DMS114 treated with DMSO at 0.1 percent for 48 hours (cell line): ENCODE measurements around the gene RNFT2.

Experiments
- DNase-seq: peaks from one replicate; lab custom pipeline; 2025; ENCODE audit not compliant: unreplicated experiment; lab: John Stamatoyannopoulos, UW

The RNFT2 gene, protein sequence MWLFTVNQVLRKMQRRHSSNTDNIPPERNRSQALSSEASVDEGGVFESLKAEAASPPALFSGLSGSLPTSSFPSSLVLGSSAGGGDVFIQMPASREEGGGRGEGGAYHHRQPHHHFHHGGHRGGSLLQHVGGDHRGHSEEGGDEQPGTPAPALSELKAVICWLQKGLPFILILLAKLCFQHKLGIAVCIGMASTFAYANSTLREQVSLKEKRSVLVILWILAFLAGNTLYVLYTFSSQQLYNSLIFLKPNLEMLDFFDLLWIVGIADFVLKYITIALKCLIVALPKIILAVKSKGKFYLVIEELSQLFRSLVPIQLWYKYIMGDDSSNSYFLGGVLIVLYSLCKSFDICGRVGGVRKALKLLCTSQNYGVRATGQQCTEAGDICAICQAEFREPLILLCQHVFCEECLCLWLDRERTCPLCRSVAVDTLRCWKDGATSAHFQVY

DNA sequence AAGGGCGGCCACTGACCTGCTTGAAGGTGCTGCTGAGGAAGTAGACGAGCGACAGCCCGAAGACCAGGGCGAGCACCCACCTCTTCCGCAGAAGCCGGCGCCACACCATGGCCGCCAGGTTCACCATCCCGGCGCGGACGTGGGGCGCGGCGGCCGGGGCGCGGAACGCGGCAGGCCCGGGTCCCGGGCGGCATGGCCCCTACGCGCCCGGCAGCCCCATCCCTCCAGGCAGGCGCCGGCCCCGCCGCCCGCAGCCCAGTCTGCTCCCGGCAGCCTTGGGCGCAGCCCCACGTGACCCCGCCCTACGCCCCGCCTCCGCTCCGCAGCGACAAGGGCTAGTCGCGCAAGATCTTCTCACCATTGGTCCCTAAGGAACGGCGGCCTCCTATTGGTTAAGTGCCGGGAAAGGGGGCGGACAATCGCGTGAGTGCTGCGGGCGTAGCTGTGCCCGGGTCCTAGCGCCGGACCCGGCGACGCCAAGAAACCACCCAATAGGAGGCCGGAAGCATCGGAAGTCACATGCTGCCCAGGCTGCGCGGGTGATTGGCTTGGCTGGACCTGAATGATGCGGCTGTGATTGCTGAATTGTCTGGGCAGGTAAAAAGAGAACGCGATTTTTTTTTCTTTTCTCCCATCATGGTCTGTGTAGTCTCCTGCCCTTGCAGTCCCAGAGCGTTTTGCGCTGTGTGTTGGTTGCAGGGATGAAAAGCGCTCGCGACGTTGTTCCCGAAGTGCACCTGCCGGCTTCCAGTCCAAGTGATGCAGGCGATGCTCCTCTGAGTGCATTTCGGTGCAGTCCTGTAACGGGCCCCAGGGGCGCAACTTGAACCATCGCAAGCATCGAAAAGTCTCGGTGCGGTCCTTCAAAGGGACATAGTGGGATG lies at the start of gene RNFT2, which contains the start of gene SPRING1:
Gene RNFT2, plus strand, starts transcription at position 542 of the 884 bp plus-strand sequence. CDS start 2,183 bp downstream, outside the sequence.
Gene SPRING1, minus strand, starts transcription at position 296 of the 884 bp plus-strand sequence. Its CDS starts 169 bp downstream, at position 127.
- peak; percentile 98 for DNase-seq

DNA sequence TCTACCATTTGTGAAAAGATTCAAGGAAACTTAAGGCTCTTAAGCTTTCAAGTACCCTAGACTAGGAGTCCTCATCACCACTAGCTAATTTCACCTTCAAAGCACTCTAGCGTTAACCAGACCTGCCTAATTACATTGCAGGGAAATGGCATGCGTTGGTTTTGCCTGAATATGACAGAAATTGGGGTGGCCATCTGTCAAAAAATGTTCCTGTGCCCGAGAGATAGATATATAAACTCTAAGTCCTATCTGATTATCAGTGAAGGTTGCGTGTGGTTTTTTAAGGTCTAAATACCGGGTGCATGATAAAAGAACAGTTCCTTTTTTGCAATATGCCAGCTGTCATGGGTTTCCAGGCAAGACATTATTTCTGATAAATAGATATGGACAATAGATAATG lies 48.6 kb upstream of the RNFT2 start:
- DNase-seq: no peak

DNA sequence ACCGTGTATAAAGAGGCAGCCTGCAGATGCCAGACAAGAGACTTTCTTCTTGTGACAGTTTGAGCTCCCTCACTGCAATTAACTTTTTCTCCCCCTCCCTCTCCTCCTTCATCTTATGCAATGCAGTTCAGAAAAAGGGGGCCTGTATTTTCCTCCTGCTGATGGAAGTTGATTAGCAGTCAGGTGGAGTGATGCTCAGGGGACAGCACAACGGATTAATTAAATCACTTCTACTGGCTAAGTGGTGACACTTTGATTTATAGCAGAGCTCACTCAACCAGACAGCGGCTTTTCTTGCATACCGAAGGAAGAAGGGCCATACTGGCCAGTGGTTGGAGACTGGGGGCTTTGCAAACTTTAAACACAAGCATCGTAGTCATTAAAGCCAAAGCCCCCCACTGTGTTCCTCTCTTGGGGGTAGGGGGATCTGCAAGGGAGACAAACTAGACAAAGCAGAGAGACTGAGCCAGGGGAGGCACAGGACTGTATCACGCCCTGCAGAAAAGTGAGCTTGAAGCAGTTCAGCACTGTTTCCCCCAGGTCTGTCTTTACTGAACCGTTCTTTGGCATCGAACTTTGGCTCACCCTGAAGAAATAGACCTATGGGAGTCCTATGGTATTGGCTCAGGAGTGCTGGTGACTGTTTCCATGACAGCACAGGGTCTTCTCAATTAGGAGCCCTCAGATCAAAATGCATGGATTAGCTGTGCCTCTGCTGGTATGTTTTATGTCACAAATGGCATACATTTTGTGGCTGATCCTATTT lies 48.0 kb upstream of the RNFT2 start:
- DNase-seq: no peak

DNA sequence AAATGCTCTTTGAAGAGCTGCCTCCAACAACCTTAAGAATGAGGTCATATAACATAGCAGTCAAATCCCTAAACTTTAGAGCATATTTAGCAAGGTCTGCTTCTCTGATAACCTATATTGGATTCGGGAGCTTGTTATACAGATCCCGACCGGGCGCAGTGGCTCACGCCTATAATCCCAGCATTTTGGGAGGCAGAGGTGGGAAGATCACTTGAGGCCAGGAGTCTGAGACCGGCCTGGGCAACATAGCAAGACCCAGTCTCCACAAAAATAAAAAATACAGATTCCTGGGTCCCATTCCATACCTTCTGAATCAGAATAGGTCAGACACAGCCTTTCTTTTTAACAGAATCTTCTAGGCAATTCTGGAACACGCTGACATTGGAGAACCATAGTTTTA lies 46.9 kb upstream of the RNFT2 start:
- no peak for DNase-seq

DNA sequence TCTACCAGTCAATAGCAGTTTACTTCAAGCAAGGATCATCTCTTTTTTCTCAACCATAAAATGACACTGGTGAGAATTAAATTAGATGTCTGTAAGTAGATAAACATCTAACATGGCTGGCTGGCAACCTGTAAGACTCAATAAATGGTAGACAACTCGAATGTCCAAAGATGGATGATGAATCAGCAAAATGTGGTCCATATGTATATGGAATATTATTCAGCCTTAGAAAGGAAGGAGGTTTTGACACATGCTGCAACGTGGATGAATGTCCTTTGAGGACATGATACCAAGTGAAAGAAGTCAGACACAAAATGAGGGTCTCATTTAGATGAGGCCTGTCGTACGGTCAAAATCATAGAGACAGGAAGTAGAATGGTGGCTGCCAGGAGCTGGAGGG lies 46.5 kb upstream of the RNFT2 start:
- no peak for DNase-seq

DNA sequence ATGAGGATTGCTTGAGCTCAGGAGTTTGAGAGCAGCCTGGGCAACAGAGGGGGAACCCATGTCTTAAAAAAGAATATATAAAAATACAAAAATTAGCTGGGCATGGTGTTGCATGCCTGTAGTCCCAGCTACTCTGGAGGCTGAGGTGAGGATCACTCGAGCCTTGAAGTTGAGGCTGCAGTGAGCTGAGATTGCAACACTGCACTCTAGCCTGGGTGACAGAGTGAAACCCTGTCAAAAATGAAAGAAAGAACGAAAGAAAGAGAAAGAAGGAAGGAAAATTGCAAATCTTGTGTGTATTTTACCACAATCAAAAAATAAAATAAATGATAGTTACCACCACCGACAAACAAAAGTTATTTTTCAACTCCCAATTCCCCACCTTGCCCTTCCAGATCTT lies 45.5 kb upstream of the RNFT2 start:
- no peak for DNase-seq

DNA sequence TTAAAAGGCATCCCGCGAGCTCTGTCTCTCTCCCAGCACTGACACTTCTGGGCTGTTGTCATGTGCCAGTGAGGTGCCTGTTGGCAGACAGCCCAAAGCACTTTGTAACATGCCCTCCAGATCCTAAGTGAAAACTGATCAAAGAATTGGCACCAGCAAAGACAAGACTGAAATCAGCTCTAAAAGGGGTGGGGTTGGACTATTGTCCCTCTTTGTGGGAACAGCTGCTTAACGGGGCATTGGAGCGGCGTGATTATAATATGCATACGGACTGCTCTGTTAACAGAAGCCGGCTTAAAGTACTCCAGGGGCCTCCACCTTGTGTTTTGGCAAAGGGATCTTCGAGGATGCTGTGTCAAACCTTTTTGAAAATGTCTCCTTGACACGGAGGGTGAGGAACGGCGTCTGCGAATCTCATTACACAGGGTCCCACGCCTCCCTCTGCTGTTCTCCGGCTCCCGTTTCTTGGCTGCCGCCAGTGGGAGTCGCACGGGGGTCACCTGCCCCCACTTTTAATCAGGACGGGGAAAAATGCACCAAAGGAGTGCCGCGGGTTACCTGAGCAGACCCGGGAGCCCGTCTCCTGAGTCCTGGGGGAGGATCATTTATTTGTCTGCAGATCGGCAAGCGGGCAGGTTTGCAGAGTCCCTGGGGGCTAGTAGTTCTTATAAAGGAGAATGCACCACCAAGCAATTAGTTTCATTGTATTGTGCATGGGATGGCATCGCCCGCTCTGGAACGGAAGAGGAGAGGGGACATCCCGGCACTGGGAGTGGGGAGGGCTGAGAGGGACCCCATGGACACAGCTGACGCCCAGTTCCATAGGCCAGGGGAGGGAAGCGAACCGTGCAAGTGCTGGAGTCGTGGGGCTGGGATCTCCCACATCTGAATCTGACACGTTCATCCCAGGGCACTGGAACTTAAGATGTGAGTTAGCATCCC lies 44.6 kb upstream of the RNFT2 start:
- no peak for DNase-seq

DNA sequence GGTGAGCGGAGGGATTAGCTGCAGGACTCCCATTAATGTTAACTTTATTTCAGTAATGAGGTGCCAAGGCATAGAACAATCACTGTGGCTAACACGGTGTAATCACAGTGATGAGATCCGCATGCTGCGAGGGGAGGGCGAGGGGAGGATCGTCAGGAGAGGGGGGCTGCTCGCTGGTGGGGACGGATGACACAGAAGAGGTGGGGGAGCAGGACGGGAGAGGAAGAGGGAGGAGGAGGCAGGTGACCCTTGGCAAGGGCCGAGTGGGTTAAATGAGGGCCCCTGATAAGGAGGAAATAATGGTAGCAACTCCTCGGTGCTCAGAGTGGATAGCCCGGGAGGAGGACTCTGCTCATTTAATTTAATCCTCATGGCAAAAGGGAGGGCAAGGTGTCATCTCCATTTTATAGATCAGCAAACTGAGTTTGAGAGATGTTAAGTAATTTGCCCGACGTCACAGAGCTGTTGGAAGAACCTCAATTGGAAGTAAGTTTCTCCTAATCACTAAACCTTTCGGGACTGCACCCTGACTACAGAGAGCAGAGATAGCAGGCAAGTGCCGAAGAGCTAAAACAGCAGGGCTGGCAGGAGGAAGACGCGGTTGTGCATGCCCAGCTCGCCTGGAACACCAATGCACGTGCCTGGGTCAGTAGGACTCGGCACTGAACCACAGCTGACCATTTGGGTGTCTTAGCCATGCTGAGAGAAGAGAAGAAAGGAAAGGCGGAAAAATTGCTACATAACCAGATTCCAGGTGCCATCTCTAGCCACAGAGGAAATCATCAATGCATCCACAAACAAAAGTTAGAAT lies 43.3 kb upstream of the RNFT2 start:
- DNase-seq: no peak

DNA sequence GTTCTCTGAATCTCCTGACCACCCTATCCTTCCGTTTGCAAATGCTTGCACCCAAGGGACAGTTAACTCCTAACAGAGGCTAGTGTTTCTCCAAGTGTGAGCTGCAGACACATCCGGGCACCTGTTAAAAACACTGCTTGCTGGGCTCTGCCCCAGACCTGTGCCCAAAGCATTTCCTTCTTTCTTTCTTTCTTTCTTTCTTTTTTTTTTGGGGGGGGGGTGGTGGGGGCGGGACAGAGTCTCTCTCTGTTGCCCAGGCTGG lies 42.7 kb upstream of the RNFT2 start:
- DNase-seq: no peak

DNA sequence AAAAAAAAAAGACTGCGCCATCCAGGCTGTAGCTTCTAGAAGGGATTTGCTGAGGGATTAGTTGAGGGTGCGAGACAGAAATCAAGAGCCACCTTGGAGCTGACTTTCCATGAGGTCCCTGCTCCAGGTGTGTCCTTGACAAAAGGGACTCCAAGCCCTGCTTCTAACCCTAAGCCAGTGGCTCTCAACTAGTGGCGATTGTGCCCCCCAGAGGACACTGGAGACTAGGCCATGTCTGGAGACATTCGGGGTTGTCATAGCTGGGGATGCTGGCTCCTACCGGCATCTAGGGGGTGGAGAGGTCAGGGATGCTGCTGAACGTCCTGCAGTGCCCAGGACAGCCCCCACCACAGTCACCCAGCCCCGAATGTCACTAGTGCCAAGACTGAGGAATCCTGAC lies 40.8 kb upstream of the RNFT2 start:
- DNase-seq: no peak

DNA sequence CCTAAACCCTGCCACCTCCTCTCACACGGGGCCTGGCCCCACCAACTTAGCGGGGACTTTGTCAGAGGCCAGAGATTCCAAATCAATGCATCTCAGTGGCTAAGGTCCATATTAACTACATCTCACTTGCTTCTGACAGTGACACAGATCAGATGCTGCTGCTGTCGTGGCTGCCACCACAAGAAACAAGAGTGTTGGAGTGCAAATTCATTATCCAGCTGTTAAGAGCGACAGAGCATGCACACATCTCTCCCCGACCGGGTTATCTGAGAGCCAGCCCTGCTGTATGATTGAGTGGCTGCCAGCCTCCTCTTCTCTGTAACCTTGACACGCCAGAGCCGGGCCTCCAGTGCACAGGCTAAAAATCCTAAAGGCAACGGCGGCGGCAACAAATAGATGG lies 40.4 kb upstream of the RNFT2 start:
- no peak for DNase-seq

DNA sequence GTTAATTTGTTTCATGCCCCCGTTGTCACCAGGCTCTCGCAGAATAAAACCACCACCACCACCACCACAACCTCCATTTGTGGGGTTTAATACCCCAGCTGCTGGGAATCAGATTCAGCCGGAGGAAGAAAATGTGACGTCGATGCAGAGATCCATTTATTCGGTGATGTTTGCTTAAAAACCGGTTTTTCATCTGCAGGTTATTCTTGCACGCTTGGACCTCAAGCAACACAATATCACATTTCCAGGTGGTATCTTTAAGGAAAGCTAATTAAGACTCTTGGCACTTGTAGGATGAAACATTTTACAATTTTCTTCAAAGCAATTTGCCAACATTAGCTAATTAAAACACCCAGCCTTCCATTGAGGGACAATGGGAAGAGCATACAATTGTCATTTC lies 40.0 kb upstream of the RNFT2 start:
- no peak for DNase-seq

DNA sequence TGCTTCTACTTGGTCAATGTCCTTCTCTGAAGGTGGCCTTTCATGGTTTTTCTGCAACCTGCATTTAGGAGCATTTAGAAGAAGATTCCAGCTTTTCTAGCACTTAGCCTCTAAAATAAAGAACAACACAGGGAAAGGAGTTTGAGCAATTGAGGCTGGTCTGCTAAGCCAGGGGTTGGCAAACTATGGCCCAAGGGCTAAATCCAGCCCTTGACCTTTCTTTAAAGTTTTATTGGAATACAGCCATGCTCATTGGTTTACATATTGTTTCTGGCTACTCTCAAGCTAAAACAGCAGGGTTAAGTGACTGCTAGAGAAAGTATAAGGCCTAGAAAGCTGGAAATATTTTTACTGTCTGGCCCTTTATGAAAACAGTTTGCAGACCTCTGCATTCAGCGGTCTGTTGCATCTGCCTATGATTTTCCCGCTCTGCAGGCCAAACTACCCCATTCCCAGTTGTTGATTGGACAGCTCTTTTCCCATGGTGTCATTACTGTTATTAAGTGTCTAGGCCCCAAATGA lies 39.5 kb upstream of the RNFT2 start:
- no peak for DNase-seq

DNA sequence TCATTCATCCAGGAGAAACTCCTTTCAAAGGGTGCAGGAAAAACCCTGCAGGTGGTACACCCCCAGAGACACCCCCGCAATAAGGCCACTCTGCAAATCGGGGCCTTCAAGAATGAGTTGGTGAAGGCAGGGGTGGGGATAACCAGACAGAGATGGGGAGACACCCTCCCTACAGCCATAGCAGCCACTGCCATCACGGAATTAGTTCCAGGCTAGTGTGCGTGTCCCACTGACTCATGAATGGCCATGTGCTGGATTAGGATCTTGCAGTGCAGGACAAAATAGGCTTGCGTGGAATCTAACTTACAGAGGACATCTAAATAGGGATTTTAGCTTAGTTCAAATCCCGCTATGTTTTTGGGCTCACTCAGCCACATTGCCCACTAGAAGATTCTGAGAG lies 38.0 kb upstream of the RNFT2 start:
- DNase-seq: no peak

DNA sequence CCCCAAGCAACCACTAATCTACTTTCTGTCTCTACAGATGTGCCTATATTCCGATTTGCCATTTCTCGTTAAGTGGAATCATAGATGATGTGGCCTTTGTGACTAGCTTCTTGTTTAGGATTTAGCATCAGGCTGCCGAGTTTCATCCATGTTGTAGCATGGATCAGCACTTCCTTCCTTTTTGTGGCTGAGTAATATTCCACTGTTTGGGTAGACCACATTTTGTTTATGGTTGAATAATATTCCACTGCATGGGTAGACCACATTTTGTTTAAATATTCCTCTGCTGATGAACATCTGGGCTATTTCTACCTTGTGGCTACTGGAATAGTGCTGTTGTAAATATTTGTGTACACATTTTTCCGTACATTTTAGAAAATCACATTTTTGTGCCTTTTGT lies 36.7 kb upstream of the RNFT2 start:
- no peak for DNase-seq

DNA sequence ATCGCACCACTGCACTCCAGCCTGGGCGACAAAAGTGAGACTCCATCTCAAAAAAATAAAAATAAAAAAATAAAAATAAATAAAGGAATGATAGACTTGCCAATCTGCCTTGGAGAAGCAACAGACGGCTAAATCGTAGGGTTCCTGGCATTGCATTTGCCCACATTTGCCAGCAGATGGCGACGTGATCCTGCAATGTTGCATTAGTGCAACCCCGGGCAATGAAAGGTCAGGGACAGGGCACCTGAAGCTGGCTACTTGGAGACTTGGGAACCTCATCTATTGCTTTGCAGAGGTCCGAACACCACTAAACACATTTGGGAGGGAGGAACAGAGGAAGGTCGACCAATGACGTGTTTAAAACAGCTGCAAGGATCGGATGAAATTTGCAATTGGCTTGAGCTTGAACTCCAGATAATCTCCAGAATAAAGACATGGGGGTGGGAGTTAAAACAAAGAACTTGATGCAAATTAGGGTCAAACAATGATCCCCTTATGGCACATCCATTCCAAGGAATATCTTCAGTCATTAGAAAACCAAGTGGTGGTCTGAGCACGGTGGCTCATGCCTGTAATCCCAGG lies 34.8 kb upstream of the RNFT2 start:
- peak; percentile 35 for DNase-seq

DNA sequence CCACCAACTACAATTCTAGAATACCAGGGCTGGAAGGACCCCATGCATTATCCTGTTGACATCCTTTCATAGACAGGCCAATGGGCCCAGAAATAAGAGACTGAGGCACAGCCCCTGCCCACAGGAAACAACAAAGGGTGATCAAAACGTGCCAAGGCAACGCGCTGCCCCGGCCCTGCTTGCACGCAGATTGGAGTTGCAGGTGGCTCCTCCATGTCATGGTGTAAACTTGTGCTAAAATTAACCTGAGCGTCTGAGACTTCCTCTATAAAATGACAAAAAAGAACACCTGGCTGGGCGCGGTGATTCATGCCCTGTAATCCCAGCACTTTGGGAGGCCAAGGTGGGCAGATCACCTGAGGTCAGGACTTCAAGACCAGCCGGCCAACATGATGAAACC lies 30.4 kb upstream of the RNFT2 start:
- DNase-seq: no peak

DNA sequence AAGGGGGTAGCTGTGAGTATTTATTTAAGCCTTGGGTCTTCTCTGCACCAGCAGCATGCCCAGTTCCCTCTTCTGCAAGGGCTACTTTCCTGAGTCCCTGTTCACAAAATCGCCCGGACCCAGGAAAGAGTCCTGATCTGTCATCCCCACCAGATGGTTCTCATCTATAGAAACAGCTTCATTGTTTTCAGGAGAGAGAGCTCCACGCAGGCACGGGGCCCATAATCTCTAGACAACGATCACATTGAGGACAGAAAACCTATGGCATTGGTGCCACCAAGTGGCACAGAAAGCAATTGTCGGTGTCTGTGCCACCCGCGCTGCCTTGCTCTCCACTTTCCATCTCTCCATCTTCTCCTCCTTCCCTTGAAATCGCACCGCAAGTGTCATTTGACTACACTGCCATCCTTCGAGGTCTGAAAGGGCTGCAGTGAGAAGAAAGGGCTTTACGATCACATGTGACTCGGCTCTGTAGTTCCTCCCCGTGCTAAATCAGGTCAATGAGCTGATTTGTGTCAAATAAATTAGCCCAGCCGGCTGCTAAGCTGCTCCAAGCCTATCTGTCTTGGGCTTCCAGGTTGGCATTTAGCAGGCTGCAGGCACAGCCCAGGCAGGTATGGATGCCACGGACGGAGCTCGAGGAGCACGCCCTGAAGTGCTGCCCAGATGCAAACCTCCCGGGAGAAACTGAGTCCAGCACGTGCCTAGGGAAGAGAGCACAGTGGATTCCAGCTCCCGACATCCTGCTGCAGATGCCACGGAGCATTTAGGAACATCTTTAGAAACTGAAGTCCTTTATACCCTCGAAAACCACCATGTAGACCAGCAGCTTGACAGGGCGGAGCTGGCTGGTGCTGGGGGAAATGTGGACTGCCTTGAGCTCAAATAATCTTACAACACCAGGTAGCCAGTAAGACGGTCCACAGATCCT lies 29.0 kb upstream of the RNFT2 start:
- DNase-seq: peak; percentile 71
